HG03521 (cell line): ENCODE measurements around the gene CUEDC2.

ENCODE experiments used
- ATAC-seq: cut with Tn5 transposase; IDR thresholded peaks from one replicate; pipeline ENCODE4 v1.9.1; 2021; ENCODE audit warnings: mild to moderate bottlenecking, moderate library complexity; ENCODE audit not compliant: unreplicated experiment

Gene CUEDC2

GRCh38 chr10:102398172-102399020 is 34.0 kb downstream of the CUEDC2 start:
- ATAC-seq: no peak

DNA sequence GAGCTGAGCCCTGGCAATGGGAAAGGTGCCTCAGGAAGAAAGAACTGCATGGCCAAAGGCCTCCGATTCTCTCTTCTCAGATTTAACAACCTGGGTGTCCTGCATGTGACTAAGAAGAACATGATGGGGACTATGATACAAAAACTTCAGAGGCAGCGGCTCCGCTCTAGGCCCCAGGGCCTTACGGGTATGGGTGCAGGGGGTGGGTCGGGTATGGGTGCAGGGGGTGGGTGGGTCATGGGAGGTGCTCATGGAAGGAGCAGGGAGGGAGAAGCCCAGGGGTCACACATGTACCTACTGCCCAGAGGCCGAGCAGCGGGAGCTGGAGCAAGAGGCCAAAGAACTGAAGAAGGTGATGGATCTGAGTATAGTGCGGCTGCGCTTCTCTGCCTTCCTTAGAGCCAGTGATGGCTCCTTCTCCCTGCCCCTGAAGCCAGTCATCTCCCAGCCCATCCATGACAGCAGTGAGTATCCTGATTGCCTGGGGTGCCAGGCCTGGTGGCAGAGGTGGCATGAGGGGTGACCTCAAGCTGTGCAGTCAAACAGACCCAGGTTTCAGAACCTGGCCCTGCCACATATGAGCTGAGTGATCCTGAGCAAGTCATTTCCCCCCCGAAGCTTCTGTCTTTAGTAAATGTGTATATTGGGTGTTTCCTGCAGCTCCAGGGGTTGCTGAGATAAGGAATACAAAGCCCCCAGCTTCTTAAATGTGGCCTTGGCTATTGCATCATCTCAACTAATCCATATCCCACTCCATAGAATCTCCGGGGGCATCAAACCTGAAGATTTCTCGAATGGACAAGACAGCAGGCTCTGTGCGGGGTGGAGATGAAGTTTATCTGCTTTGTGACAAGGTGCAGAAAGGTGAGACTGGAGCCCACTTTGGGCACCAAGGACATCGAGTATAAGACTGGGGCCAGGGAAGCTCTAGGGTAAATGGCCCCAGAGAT is 34.9 kb downstream of the CUEDC2 start:
- no peak for ATAC-seq

DNA sequence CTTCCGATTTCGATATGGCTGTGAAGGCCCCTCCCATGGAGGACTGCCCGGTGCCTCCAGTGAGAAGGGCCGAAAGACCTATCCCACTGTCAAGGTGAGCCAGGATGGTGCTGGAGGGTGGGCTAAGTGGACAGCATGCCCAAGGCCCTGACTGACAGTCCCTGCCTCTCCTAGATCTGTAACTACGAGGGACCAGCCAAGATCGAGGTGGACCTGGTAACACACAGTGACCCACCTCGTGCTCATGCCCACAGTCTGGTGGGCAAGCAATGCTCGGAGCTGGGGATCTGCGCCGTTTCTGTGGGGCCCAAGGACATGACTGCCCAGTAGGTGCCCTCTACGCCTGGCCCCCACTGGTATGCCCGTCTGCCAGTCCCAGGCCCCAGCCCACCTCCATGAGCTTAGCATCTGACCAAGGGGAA is 35.6 kb downstream of the CUEDC2 start:
- no peak for ATAC-seq

GRCh38 chr10:102396317-102396650 is 36.1 kb downstream of the CUEDC2 start:
- ATAC-seq: no peak

DNA sequence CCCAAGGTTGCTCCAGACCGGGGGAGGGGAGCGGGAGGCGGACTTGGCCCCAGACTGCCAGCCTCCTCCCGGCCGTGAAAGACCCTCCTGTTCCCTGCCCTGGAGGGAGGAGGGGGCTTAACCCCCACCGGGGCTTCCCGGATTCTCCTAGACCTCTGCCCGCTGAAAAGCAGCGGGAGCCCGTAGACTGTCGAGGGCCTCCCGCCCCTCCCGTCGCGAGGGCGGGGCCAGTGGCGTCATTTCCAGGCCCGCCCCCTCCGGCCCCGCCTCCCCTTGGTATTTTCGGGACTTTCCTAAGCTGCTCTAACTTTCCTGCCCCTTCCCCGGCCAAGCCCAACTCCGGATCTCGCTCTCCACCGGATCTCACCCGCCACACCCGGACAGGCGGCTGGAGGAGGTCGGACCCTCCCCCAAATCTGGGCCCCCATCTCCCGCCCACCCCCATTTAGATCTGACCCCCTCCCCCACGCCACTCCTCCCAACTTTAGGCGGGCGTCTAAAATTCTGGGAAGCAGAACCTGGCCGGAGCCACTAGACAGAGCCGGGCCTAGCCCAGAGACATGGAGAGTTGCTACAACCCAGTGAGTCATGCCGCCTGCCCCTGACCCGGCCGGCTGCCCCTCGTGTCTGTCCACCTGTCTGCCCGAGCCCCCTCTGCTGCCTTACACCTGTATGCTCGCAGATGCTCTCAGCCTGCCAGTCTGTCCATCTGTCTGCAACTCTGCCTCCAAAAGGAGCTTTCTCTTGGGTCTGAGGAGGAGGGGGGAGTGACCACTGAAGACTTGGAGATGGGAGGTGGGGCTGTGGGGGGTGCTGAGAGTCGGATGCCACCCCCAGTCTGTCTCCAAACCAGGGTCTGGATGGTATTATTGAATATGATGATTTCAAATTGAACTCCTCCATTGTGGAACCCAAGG is 36.7 kb downstream of the CUEDC2 start, which contains the start of gene NFKB2:
TSS of gene NFKB2 (plus strand) at position 306 of the 917 bp plus-strand sequence. CDS start at position 561, 255 bp downstream.
- ATAC-seq: peak; percentile 26

DNA sequence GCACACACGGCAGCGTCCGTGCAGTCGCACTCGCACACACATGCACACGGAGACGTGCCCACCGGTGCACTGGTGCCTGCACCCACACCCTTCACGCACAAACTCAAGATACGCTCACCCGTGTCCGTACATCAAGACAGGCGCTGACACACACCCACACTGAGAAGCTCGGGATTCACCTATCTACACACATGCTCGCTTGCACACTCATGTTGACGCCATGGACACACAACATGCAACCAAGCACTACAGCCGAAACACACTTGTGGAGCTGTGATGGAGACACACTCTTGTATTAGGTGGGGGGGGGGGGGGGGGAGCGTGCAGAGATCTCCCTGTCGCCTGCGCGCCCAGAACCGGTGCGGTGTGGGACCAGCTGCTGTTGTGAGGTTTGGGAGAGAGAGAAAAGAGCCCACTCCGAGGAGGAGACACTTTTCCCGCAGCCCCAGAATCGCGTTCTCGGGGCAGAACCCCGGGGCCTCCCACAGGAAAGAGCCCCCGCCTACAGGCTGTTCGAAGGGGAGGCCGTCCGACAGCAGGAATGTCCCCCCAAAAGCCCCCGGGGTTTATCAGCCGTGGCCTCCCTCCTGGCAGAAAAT is 37.5 kb downstream of the CUEDC2 start:
- peak; percentile 1 for ATAC-seq

DNA sequence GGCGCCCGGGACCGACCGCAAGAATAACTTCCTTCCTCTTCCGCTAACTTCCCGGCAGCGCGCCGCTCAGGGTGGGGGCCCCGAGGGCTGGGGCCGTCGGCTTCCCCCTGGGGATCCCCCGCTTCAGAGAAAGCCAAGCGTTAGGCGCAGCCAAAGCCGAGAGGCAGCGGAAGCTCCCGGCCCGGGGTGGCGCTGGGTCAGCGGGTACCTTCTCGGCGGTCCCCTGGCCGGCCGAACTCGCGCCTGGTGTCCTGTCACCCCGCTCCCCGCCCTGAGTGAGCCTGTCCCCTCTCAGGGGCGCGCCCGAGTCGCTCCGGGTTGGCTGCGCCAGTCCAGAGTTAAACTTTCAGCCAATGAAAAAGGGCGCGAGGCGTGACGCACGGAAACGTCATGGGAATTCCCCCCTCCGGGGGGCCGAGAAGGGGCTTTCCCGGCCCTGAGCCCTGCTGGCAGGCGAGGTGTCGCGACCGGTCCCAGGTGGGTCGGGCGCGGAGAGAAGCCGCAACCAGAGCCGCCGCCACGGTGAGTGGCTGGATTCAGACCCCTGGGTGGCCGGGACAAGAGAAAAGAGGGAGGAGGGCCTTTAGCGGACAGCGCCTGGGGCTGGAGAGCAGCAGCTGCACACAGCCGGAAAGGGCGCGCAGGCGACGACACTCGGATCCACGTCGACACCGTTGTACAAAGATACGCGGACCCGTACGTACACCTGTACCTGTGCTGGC is 38.1 kb downstream of the CUEDC2 start:
- ATAC-seq: peak; percentile 77

GRCh38 chr10:102393411-102394078 is 38.8 kb downstream of the CUEDC2 start:
- no peak for ATAC-seq

DNA sequence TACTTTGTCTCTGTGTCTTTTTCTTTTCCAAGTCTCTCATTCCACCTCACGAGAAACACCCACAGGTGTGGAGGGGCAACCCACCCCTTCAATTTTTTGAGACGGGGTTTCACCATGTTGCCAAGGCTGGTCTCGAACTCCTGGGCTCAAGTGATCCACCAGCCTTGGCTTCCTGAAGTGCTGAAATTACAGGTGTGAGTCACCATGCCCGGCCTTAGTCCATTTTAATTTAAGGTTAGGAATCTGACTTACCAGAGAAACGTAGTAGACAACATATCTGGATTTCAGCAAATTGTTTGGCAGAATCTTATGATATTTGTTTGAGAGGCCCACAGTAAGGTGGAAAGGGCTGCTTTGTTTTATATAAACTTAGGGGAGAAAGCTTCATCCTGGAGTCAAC is 40.1 kb downstream of the CUEDC2 start:
- no peak for ATAC-seq

DNA sequence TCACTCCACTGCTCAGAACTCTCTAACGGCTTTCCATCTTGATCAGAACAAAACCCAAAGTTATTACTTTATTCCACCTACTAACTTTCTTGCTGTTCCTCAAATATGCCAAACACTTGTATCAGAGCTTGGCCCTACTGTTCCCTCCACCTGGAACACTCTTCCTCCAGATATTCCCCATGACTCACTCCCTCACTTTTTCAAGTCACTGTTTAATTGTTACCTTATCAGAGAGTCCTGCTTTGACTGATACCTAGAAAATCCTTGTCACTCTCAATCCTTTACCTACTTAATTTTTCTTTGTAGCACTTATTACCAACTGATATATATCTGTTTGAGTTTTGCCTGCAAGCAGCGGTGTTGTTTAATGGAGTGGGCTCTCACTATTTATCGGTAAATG is 42.5 kb downstream of the CUEDC2 start:
- no peak for ATAC-seq

GRCh38 chr10:102384606-102385429 is 47.6 kb downstream of the CUEDC2 start:
- ATAC-seq: no peak

GRCh38 chr10:102384053-102384452 is 48.3 kb downstream of the CUEDC2 start:
- ATAC-seq: no peak

DNA sequence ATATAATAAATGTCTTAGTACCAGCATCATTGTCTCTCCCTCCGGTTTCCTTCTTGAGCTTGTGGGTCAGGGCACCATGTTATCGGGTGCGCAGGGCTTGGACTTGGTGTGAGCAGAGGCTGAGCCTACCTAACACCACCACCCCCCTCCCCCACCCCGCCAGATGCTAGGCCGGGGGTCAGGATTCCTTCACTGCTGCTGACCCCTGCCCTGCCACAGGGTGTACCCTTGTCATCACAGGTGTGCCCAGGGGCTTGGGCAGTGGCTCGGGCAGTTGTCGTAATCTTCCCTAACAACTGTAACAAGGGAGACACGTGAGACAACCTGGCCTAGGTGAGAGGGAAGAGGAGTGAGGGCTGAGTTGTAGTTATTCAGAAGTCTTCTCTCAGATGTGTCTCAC is 49.5 kb downstream of the CUEDC2 start:
- no peak for ATAC-seq

- ATAC-seq: no peak
Observed at GRCh38 chr10:102381983-102382382, 50.4 kb downstream of the CUEDC2 start.

DNA sequence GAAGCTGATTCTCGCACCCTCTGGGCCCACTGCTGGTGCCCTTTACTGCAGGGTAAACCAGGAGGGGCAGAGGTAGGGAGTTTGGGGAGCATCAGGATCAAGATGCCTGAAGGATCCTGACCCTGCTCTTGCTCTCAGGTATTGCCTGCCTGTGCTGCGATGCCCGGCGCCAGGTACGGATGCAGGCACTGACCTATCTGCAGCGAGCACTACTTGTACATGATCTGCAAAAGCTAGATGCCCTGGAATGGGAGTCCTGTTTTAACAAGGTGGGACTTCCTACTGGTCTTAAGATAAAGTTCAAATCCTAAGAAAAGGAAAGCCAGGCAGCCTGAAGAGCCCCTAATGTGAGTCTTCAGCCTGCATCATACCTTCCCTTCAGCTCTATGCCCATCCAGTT is 53.0 kb downstream of the CUEDC2 start:
- no peak for ATAC-seq

DNA sequence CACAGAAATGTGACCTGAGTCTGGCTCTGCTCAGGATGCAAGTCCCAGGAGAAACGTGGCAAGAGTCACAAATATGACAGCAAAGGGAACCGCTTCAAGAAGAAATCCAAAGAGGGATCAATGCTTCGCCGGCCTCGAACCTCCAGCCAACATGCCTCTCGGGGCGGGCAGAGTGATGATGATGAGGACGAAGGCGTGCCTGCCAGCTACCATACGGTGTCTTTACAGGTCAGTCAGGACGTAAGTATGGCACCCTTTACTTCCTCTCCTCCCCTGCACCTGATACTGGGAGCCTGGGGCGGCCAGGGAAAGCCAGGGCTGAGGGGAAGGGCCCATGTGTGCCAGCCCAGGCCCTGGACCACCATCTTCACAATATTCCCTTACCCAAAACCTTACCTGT is 55.5 kb downstream of the CUEDC2 start:
- no peak for ATAC-seq

GRCh38 chr10:102375867-102376266 is 56.5 kb downstream of the CUEDC2 start:
- no peak for ATAC-seq

- no peak for ATAC-seq
Observed at GRCh38 chr10:102375250-102375649, 57.1 kb downstream of the CUEDC2 start.
